Naive B cell (primary cell): Measurements from ENCODE around the gene CYB561D1. TPM values are rescaled to one million over a fixed set of nuclear protein-coding genes. Genes with fewer than 3 reads are reported as not detected.
"Not testable (repeated sequence)": the region's sequence is repeated elsewhere in the genome, so short reads cannot be mapped to it uniquely, and the experiment has no call there.

ENCODE experiments used
- ATAC-seq, 2 donors: fragments of 150-1000 bp; cut with Tn5 transposase; 2 replicates each; pipeline ENCODE4 v1.10.0; 2021; ENCODE audit warnings: low read depth in 2 of 2, mild to moderate bottlenecking in 2 of 2, moderate library complexity in 2 of 2
- DNase-seq: peaks from one replicate; pipeline ENCODE4 v3.0.0; 2022
- H3K27ac Mint-ChIP-seq, 6 donors: one replicate each; pipeline ENCODE4 v1.8.0; 2020 to 2022; ENCODE audit warnings: mild to moderate bottlenecking in 6 of 6, mixed read lengths in 6 of 6, moderate library complexity in 5 of 6, inconsistent platforms in 2 of 6
- H3K27me3 Mint-ChIP-seq, 3 donors: one replicate each; pipeline ENCODE4 v1.8.0; 2021 to 2022; ENCODE audit warnings: mixed read lengths in 3 of 3, mild to moderate bottlenecking in 1 of 3
- H3K36me3 Mint-ChIP-seq, 2 donors: one replicate each; pipeline ENCODE4 v1.8.0; 2020 to 2022; ENCODE audit warnings: mixed read lengths in 2 of 2, inconsistent platforms in 1 of 2, mild to moderate bottlenecking in 1 of 2
- H3K4me1 Mint-ChIP-seq, 3 donors: one replicate each; pipeline ENCODE4 v1.8.0; 2020 to 2022; ENCODE audit warnings: mixed read lengths in 3 of 3, inconsistent platforms in 1 of 3, mild to moderate bottlenecking in 1 of 3, moderate library complexity in 1 of 3
- H3K4me3 Mint-ChIP-seq, 8 donors: one replicate each; pipeline ENCODE4 v1.8.0; 2020 to 2022; ENCODE audit warnings: mild to moderate bottlenecking in 8 of 8, mixed read lengths in 8 of 8, moderate library complexity in 8 of 8, inconsistent platforms in 2 of 8
- H3K9me3 Mint-ChIP-seq, 7 donors: one replicate each; pipeline ENCODE4 v1.8.0; 2020 to 2022; ENCODE audit warnings: mixed read lengths in 7 of 7, mild to moderate bottlenecking in 5 of 7, inconsistent platforms in 2 of 7, moderate library complexity in 1 of 7
- polyA plus RNA-seq, 6 donors: library from polyadenylated mRNA; unstranded; fragments of 300-500 nt; fragmentation: Illumina TruSeq; gene quantifications; one replicate each; pipeline ENCODE4 v1.2.3, GENCODE V29; 2021; ENCODE audit warnings: low read depth in 6 of 6

The CYB561D1 gene
- polyA plus RNA-seq, result 10 to 100 TPM in 5 of 6 donors, 1 to 10 TPM in 1; 9.3 to 13.2 (median 10.8) TPM

DNA sequence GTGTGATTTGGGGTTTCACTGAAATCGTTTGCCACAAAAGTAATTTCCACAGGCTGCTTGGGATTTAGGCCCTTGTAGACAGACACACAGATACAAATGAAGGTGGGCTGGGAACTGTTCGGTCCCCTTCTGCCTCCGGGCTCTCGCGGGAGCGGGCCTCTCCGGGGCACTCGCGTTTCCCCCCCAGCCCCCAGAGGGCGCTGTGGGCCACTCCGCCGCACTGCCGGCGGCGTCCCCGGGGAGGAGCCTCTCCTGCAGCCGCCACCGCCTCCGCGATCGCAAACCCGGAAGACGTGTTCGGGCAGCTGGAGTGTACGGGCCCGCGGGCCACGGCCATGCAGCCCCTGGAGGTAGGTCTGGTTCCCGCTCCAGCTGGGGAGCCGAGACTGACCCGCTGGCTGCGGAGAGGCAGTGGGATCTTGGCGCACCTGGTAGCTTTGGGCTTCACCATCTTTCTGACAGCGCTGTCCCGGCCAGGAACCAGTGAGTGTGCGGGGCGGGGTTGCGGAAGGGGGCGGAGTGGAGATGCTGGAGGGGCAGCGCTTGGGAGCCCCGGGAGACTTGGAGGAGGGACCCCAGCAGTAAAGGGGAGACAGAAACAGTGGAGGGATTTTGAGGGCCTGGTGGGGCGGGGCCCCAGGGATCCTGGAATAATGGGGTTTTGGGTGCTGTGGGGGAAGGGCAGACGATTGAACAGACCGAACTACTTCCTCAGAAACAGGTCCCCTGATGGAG lies at the start of gene CYB561D1:
Gene CYB561D1 (plus strand): TSS at position 290 of the 735 bp plus-strand sequence. CDS start 46 bp downstream, at position 336.
- Mint-ChIP-seq H3K4me1 (peaks cover 27 to 45% (median 44%) of the 10 kb centered on the region in 3 donors), H3K27me3 (no peaks in the 10 kb centered on the region), H3K36me3 (peaks cover 5 to 7% of the 10 kb centered on the region in 2 donors), H3K9me3 (no peaks in the 10 kb centered on the region), H3K27ac (peak within 1 kb of the TSS; percentile 85 to 97 (median 94)), H3K4me3 (peak within 1 kb of the TSS; percentile 94 to 98 (median 98))
- DNase-seq, result peak; percentile 93
- peak; percentile 87 to 88 for ATAC-seq

- no peak overlapping the region for H3K4me3 Mint-ChIP-seq
- H3K27ac Mint-ChIP-seq, result no peak overlapping the region
- H3K9me3 Mint-ChIP-seq, result peaks cover 0 to under 1% (median 0%) of the 10 kb centered on the region in 7 donors
- no peaks in the 10 kb centered on the region for H3K36me3 Mint-ChIP-seq
- ATAC-seq (no peak), DNase-seq (no peak)
- H3K27me3 Mint-ChIP-seq, result peaks cover 10 to 22% (median 18%) of the 10 kb centered on the region in 3 donors
- no peaks in the 10 kb centered on the region for H3K4me1 Mint-ChIP-seq
These were observed 49.5 kb upstream of the CYB561D1 start for GRCh38 chr1:109444346-109444745.

GRCh38 chr1:109445949-109446695 lies 47.8 kb upstream of the CYB561D1 start:
- H3K4me3 Mint-ChIP-seq, H3K36me3 Mint-ChIP-seq, H3K9me3 Mint-ChIP-seq, H3K27ac Mint-ChIP-seq, DNase-seq, H3K4me1 Mint-ChIP-seq, ATAC-seq: not testable (repeated sequence)
- H3K27me3 Mint-ChIP-seq, result peaks cover 24 to 35% (median 32%) of the 10 kb centered on the region in 3 donors

DNA sequence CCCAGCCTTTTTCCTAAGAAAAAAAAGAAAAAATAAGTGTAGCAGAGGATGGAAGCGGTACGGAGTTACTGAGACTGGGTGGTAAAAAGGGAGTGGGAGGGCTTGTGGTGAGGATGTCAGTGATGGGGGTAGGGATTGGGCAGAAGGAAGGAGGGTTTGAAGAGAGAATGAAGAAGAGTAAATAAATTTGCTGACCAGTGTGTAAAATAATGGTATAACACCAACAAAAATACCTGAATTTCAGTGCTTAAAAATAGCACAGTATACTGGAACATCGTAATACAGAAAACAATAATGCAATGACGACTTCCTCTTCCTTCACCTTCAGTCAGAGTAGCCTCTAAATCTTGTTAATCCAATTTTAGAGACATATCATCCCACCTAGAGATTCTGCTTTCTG lies 46.4 kb upstream of the CYB561D1 start:
- peaks cover 3 to 13% (median 6%) of the 10 kb centered on the region in 7 donors for H3K9me3 Mint-ChIP-seq
- DNase-seq, result no peak
- H3K4me1 Mint-ChIP-seq, result no peaks in the 10 kb centered on the region
- peaks cover 30 to 43% (median 42%) of the 10 kb centered on the region in 3 donors for H3K27me3 Mint-ChIP-seq
- no peaks in the 10 kb centered on the region for H3K36me3 Mint-ChIP-seq
- no peak overlapping the region for H3K27ac Mint-ChIP-seq
- no peak for ATAC-seq
- H3K4me3 Mint-ChIP-seq, result no peak overlapping the region

DNA sequence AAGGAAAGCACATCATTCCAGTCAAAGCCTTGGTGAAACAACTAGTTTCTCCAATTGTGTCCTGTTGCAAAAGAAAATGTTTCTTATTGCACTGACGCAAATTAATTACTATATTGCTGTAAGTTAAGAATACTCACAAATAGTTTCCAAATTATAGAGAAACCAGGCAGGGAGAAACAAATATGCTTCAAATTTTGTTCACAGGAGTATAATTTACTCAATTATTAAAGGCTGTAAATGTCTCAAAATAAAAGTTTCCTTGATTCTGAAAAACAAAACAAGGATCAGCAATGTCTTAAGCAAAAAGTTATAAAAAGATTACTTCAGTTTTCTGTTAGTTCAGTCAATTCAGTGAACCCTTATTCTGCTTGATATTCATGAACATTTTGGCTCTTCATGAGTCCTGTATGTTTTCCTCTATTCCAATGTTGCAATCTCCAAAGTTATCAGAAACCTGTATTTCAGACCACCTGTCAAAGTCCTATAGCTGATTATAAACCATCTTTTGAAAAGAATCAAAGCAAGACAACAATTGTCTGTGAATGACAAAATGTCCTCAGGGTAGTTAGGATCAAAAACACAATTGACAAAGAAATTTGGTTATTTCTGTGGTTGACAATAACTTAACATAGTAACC lies 39.3 kb upstream of the CYB561D1 start:
- Mint-ChIP-seq H3K27ac (no peak overlapping the region), H3K4me1 (no peaks in the 10 kb centered on the region), H3K36me3 (peaks cover 0 to 7% of the 10 kb centered on the region in 2 donors), H3K27me3 (peaks cover 36 to 52% (median 46%) of the 10 kb centered on the region in 3 donors), H3K4me3 (no peak overlapping the region), H3K9me3 (peaks cover 7 to 49% (median 21%) of the 10 kb centered on the region in 7 donors)
- ATAC-seq (no peak), DNase-seq (no peak)

GRCh38 chr1:109457819-109458218 lies 36.1 kb upstream of the CYB561D1 start:
- ATAC-seq (no peak), DNase-seq (no peak)
- no peak overlapping the region for H3K4me3 Mint-ChIP-seq
- H3K9me3 Mint-ChIP-seq, result peaks cover 4 to 38% (median 22%) of the 10 kb centered on the region in 7 donors
- no peaks in the 10 kb centered on the region for H3K4me1 Mint-ChIP-seq
- H3K36me3 Mint-ChIP-seq, result peaks cover 0 to 7% of the 10 kb centered on the region in 2 donors
- H3K27me3 Mint-ChIP-seq, result peaks cover 29 to 50% (median 49%) of the 10 kb centered on the region in 3 donors
- no peak overlapping the region for H3K27ac Mint-ChIP-seq

- no peak for ATAC-seq
- Mint-ChIP-seq H3K4me3 (peak overlapping the region; percentile 62 to 82 (median 78)), H3K4me1 (peaks cover 3 to 14% (median 10%) of the 10 kb centered on the region in 3 donors), H3K27ac (no peak overlapping the region), H3K9me3 (peaks cover 0 to 1% (median 0%) of the 10 kb centered on the region in 7 donors), H3K36me3 (no peaks in the 10 kb centered on the region), H3K27me3 (peaks cover 65 to 86% (median 75%) of the 10 kb centered on the region in 3 donors)
- no peak for DNase-seq
These were observed 27.8 kb upstream of the CYB561D1 start for GRCh38 chr1:109466125-109466451.

DNA sequence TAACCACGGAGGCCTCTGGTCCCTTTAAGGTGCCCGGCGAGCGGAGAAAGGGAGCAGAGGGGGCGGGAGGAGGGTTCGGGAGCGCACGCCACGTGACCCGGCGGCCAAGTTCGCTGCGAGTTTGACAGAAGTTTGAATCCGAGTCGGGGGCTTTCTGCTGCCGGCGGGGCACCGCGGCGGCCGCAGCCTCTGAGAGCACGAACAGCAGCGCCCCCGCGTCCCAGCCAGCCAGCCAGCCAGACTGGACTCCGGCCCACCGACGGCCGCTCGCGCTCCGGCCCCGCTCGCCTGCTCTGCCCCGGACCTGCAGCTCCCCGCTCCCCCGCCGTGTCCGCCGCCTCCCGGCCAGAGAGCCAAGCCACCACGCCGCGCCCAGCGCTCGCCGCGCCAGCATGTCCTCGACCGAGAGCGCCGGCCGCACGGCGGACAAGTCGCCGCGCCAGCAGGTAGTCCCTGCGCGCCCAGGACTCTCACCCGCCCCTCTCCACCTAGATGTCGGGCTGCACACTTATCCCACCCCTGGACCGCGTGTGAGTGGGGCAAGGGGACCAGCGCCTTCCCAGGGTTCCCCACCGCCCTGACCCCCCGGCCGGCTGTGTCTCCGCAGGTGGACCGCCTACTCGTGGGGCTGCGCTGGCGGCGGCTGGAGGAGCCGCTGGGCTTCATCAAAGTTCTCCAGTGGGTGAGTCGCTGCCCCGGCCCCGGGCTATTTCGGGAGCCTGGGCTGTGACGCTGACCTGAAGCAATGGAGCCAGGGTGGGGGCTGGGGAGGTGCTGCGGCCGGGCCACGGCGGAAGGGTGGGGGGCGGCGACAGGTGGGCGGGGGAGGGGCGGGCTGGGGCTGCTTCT lies 27.2 kb upstream of the CYB561D1 start, which contains the start of gene SYPL2:
Gene SYPL2 (plus strand): TSS at position 95 of the 849 bp plus-strand sequence. CDS start 298 bp downstream, at position 393.
- peak within 1 kb of the TSS in 1 of 6 donors; percentile 24 for H3K27ac Mint-ChIP-seq
- no peaks in the 10 kb centered on the region for H3K9me3 Mint-ChIP-seq
- H3K4me1 Mint-ChIP-seq, result peaks cover 3 to 14% (median 10%) of the 10 kb centered on the region in 3 donors
- peak; percentile 46 to 51 for ATAC-seq
- H3K27me3 Mint-ChIP-seq, result peaks cover 62 to 85% (median 74%) of the 10 kb centered on the region in 3 donors
- no peaks in the 10 kb centered on the region for H3K36me3 Mint-ChIP-seq
- no peak for DNase-seq
- peak within 1 kb of the TSS; percentile 62 to 88 (median 78) for H3K4me3 Mint-ChIP-seq

GRCh38 chr1:109467301-109467777 lies 26.6 kb upstream of the CYB561D1 start:
- no peaks in the 10 kb centered on the region for H3K9me3 Mint-ChIP-seq
- peak overlapping the region; percentile 62 to 88 (median 72) for H3K4me3 Mint-ChIP-seq
- H3K27ac Mint-ChIP-seq, result peak overlapping the region in 1 of 6 donors; percentile 24
- no peaks in the 10 kb centered on the region for H3K36me3 Mint-ChIP-seq
- H3K4me1 Mint-ChIP-seq, result peaks cover 3 to 14% (median 10%) of the 10 kb centered on the region in 3 donors
- ATAC-seq (peak; percentile 20 to 27), DNase-seq (no peak)
- peaks cover 65 to 84% (median 72%) of the 10 kb centered on the region in 3 donors for H3K27me3 Mint-ChIP-seq

DNA sequence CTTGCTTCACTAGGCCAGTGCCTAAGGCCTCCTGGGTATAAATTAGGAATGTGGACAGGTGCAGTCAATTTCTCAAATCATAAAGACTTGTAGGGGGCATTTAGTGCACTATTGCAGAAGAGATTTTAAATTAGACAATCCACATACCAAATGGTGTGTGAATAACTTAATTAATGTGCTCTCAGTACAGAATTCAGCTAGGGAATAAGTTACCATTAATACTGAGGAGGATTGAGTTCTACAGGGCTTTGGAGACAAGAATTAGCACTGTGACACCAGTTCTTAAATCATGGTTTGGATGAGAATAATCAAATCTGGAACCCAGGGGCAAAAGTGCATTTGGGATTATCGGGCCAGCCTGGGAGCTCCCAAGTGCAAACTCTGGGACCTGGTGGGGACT lies 25.8 kb upstream of the CYB561D1 start:
- Mint-ChIP-seq H3K4me3 (peak overlapping the region in 3 of 8 donors; percentile 66 to 87 (median 75)), H3K36me3 (no peaks in the 10 kb centered on the region), H3K4me1 (peaks cover 3 to 14% (median 10%) of the 10 kb centered on the region in 3 donors), H3K9me3 (no peaks in the 10 kb centered on the region), H3K27me3 (peaks cover 66 to 84% (median 72%) of the 10 kb centered on the region in 3 donors), H3K27ac (no peak overlapping the region)
- no peak for ATAC-seq
- no peak for DNase-seq

DNA sequence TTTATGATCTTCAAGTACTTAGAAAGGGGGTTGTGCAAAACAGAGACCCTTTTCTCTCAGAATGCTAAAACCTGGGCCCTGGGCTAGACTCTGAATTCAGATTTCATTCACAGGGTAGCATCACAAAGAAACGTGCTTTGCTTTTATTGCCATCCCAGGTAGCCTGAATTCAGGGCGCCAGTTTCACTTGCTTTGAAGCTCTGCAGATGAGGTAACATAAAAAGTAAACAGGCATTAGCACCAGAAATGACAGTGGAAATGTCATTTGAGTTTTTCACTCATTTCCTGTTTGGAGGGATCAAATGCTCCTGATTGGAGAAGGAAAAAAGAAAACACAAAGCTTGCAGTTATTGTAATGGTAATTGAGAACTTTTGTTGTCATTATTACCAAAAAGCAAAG lies 25.0 kb upstream of the CYB561D1 start:
- no peak overlapping the region for H3K4me3 Mint-ChIP-seq

GRCh38 chr1:109470245-109470644 lies 23.6 kb upstream of the CYB561D1 start:
- Mint-ChIP-seq H3K27ac (no peak overlapping the region), H3K27me3 (peaks cover 63 to 80% (median 73%) of the 10 kb centered on the region in 3 donors), H3K9me3 (no peaks in the 10 kb centered on the region), H3K4me3 (no peak overlapping the region), H3K36me3 (no peaks in the 10 kb centered on the region), H3K4me1 (peaks cover 3 to 12% (median 10%) of the 10 kb centered on the region in 3 donors)
- ATAC-seq (no peak), DNase-seq (no peak)

More for the DNA sequence above, 25.0 kb upstream of the CYB561D1 start:
- ATAC-seq (no peak), DNase-seq (no peak)
- peaks cover 66 to 84% (median 76%) of the 10 kb centered on the region in 3 donors for H3K27me3 Mint-ChIP-seq
- H3K36me3 Mint-ChIP-seq, result no peaks in the 10 kb centered on the region
- no peaks in the 10 kb centered on the region for H3K9me3 Mint-ChIP-seq
- no peak overlapping the region for H3K27ac Mint-ChIP-seq
- peaks cover 3 to 14% (median 10%) of the 10 kb centered on the region in 3 donors for H3K4me1 Mint-ChIP-seq
